ENCODE data around the gene ARF4. TPM values are rescaled to one million over a fixed set of nuclear protein-coding genes. Genes with fewer than 3 reads are reported as not detected.
A peak's percentile ranks its signal among the peaks of the same experiment; 100 is the strongest.

Gene ARF4
- total RNA-seq, 1 donor from 2014 or later, result 130 TPM

- intact Hi-C loops (cut with DNase I), result no loop called here
- no peaks in the 10 kb centered on the region for H3K27me3 ChIP-seq
- no peak for TF ChIP-seq CTCF (IDR thresholded peaks at IDR 0.05)
- ATAC-seq, result no peak
- H3K4me1 ChIP-seq, result no peaks in the 10 kb centered on the region
- H3K4me3 ChIP-seq, result no peak overlapping the region
- no peaks in the 10 kb centered on the region for H3K36me3 ChIP-seq
- no peaks in the 10 kb centered on the region for H3K9me3 ChIP-seq
- DNase-seq, result no peak
- no peak overlapping the region for H3K27ac ChIP-seq
These were observed 7.8 kb upstream of the ARF4 start for GRCh38 chr3:57604971-57605370.

GRCh38 chr3:57600195-57600594 lies 3.1 kb upstream of the ARF4 start:
- Histone ChIP-seq H3K27me3 (no peaks in the 10 kb centered on the region), H3K9me3 (no peaks in the 10 kb centered on the region), H3K27ac (no peak overlapping the region), H3K4me1 (peaks cover 14% of the 10 kb centered on the region), H3K36me3 (no peaks in the 10 kb centered on the region), H3K4me3 (no peak overlapping the region)
- TF ChIP-seq CTCF (IDR thresholded peaks at IDR 0.05), result no peak
- DNase-seq (no peak), ATAC-seq (no peak)
- intact Hi-C loops (cut with DNase I), result no loop called here

- peaks cover 27% of the 10 kb centered on the region for H3K4me1 ChIP-seq
- peak overlapping the region; percentile 94 for H3K4me3 ChIP-seq
- ATAC-seq, result no peak
- H3K36me3 ChIP-seq, result no peaks in the 10 kb centered on the region
- intact Hi-C loops (cut with DNase I), result no loop called here
- DNase-seq, result no peak
- no peaks in the 10 kb centered on the region for H3K9me3 ChIP-seq
- TF ChIP-seq CTCF (IDR thresholded peaks at IDR 0.05), result no peak
- H3K27me3 ChIP-seq, result no peaks in the 10 kb centered on the region
- H3K27ac ChIP-seq, result peak overlapping the region; percentile 96
These were observed 1.7 kb upstream of the ARF4 start for GRCh38 chr3:57598765-57599360.

GRCh38 chr3:57596495-57597126 lies 533 bp downstream of the ARF4 start:
- no peak for TF ChIP-seq CTCF (IDR thresholded peaks at IDR 0.05)
- no peaks in the 10 kb centered on the region for H3K36me3 ChIP-seq
- H3K27me3 ChIP-seq, result no peaks in the 10 kb centered on the region
- intact Hi-C loops (cut with DNase I), result no loop called here
- peak overlapping the region; percentile 94 for H3K4me3 ChIP-seq
- no peaks in the 10 kb centered on the region for H3K9me3 ChIP-seq
- H3K27ac ChIP-seq, result peak overlapping the region; percentile 99
- DNase-seq (peak; percentile 92), ATAC-seq (peak; percentile 77)
- H3K4me1 ChIP-seq, result peaks cover 44% of the 10 kb centered on the region

GRCh38 chr3:57594576-57594975 lies 2.6 kb downstream of the ARF4 start:
- Histone ChIP-seq H3K9me3 (no peaks in the 10 kb centered on the region), H3K27ac (no peak overlapping the region), H3K36me3 (peaks cover 7% of the 10 kb centered on the region), H3K27me3 (no peaks in the 10 kb centered on the region), H3K4me3 (peak overlapping the region; percentile 94), H3K4me1 (peaks cover 44% of the 10 kb centered on the region)
- DNase-seq (no peak), ATAC-seq (no peak)
- intact Hi-C loops (cut with DNase I), result no loop called here
- TF ChIP-seq CTCF (IDR thresholded peaks at IDR 0.05), result no peak

Data from upper lobe of right lung (tissue), 1 donor.